ENCODE results near the gene SLC38A3. TPM values are rescaled to one million over a fixed set of nuclear protein-coding genes. Genes with fewer than 3 reads are reported as not detected.

Gene SLC38A3
- total RNA-seq, 1 donor from 2014 or later: not detected

- no peak overlapping the region for H3K4me3 ChIP-seq (ENCODE audit: low read depth, low read length)
- DNase-seq (ENCODE audit: low read depth): no peak
- no peak for TF ChIP-seq CTCF (conservative IDR thresholded peaks at IDR 0.05; ENCODE audit: low read depth, low read length)
Observed at GRCh38 chr3:50230794-50231125, 25.7 kb downstream of the SLC38A3 start.

GRCh38 chr3:50231581-50231980 lies 26.5 kb downstream of the SLC38A3 start:
- DNase-seq (ENCODE audit: low read depth): no peak
- TF ChIP-seq CTCF (conservative IDR thresholded peaks at IDR 0.05; ENCODE audit: low read depth, low read length): no peak
- H3K4me3 ChIP-seq (ENCODE audit: low read depth, low read length): no peak overlapping the region

- no peak for TF ChIP-seq CTCF (conservative IDR thresholded peaks at IDR 0.05; ENCODE audit: low read depth, low read length)
- H3K4me3 ChIP-seq (ENCODE audit: low read depth, low read length): no peak overlapping the region
- DNase-seq (ENCODE audit: low read depth): no peak
Observed at GRCh38 chr3:50232303-50232702, 27.2 kb downstream of the SLC38A3 start.

- no peak overlapping the region for H3K4me3 ChIP-seq (ENCODE audit: low read depth, low read length)
- DNase-seq (ENCODE audit: low read depth): no peak
- no peak for TF ChIP-seq CTCF (conservative IDR thresholded peaks at IDR 0.05; ENCODE audit: low read depth, low read length)
Observed at GRCh38 chr3:50233176-50233575, 28.1 kb downstream of the SLC38A3 start.

- peak within 1 kb of the TSS; percentile 87 for H3K4me3 ChIP-seq (ENCODE audit: low read depth, low read length)
- no peak for TF ChIP-seq CTCF (conservative IDR thresholded peaks at IDR 0.05; ENCODE audit: low read depth, low read length)
- peak; percentile 87 for DNase-seq (ENCODE audit: low read depth)
Observed at GRCh38 chr3:50235716-50236483, 30.8 kb downstream of the SLC38A3 start, which contains the start of gene GNAI2. GNAI2 (plus strand) TSS chr3:50236204; CDS start chr3:50236336, 132 bp downstream.

GRCh38 chr3:50236484-50237132 lies 31.5 kb downstream of the SLC38A3 start:
- DNase-seq (ENCODE audit: low read depth): no peak
- TF ChIP-seq CTCF (conservative IDR thresholded peaks at IDR 0.05; ENCODE audit: low read depth, low read length): no peak
- H3K4me3 ChIP-seq (ENCODE audit: low read depth, low read length): peak overlapping the region; percentile 87
